ENCODE data around the gene AK8. TPM values are rescaled to one million over a fixed set of nuclear protein-coding genes. Genes with fewer than 3 reads are reported as not detected.

Gene AK8
- total and polyA plus RNA-seq, 2 of the 4 experiments (the other 2 are of a cell fraction): under 0.01 to 0.09 TPM

- dilution Hi-C loops (cut with HindIII; ENCODE audit: low sequenced_read_pairs, unreplicated experiment) (no loop called here), in situ Hi-C loops (cut with MboI; ENCODE audit: low sequenced_read_pairs) (no loop called here), intact Hi-C loops (cut with micrococcal nuclease) (no loop called here)
- no peak overlapping the region for H2BK120ac ChIP-seq (ENCODE audit: low read depth, low read length)
- no peak overlapping the region for H3K23ac ChIP-seq (ENCODE audit: low read depth, low read length)
- H3K27ac ChIP-seq (ENCODE audit: insufficient read depth, low read length): no peak overlapping the region
- no peak overlapping the region for H2AK9ac ChIP-seq (replicated peaks; ENCODE audit: low read depth, low read length, poor library complexity)
- H3K36me3 ChIP-seq (ENCODE audit: control insufficient read depth, insufficient read depth, low read length): no peaks in the 10 kb centered on the region
- H4K8ac ChIP-seq (ENCODE audit: low read depth in 2 of 2, low read length in 2 of 2): no peak overlapping the region
- no peak overlapping the region for H3K4ac ChIP-seq (ENCODE audit: low read depth, low read length)
- DNase-seq: no peak
- no peak overlapping the region for H2BK5ac ChIP-seq (ENCODE audit: low read depth, low read length, poor library complexity, severe bottlenecking)
- no peak overlapping the region for H3K9ac ChIP-seq (ENCODE audit: low read depth, low read length)
- no peak overlapping the region for H4K91ac ChIP-seq (ENCODE audit: insufficient read depth, low read depth, low read length)
- peaks cover 45% of the 10 kb centered on the region for H3K27me3 ChIP-seq (ENCODE audit: control insufficient read depth, insufficient read depth, low read length)
- no peaks in the 10 kb centered on the region for H3K9me1 ChIP-seq (ENCODE audit: insufficient read depth, low read length)
- TF ChIP-seq ELK1 (IDR thresholded peaks at IDR 0.05; ENCODE audit: borderline replicate concordance, low read depth, low read length) (no peak), USF2 (IDR thresholded peaks at IDR 0.05; ENCODE audit: low read depth, low read length) (no peak), POLR2A (IDR thresholded peaks at IDR 0.05; ENCODE audit: low read depth, low read length) (no peak), CEBPB (IDR thresholded peaks at IDR 0.05; ENCODE audit: low read depth, low read length) (no peak), RCOR1 (IDR thresholded peaks at IDR 0.05; ENCODE audit: insufficient replicate concordance, low read length) (no peak), MAZ (IDR thresholded peaks at IDR 0.05; ENCODE audit: borderline replicate concordance, low read depth, low read length) (no peak), RAD21 (IDR thresholded peaks at IDR 0.05; ENCODE audit: low read length) (no peak), BHLHE40 (IDR thresholded peaks at IDR 0.05; ENCODE audit: low read depth, low read length) (no peak), FOS (IDR thresholded peaks at IDR 0.05; ENCODE audit: low read depth, low read length) (no peak)
- no peaks in the 10 kb centered on the region for H4K20me1 ChIP-seq (ENCODE audit: insufficient read depth, low read length)
- H2AK5ac ChIP-seq (ENCODE audit: low read depth, low read length): no peak overlapping the region
- H3K9me3 ChIP-seq (ENCODE audit: control insufficient read depth, insufficient read depth, low read length): no peaks in the 10 kb centered on the region
- no peak overlapping the region for H3K56ac ChIP-seq (ENCODE audit: extremely low read depth, insufficient read depth, low read length)
- no peaks in the 10 kb centered on the region for H3K79me1 ChIP-seq (ENCODE audit: low read depth in 1 of 2, low read length in 2 of 2)
- CTCF ChIA-PET: interaction anchor here (0.7 kb wide), 1 partner anchor 10 kb away, joined by 3 read pairs; no protein-coding TSS in a partner anchor
- H4K5ac ChIP-seq (ENCODE audit: low read depth, low read length): no peak overlapping the region
- H2AFZ ChIP-seq (replicated peaks; ENCODE audit: low read length, poor library complexity): no peak overlapping the region
- no peak overlapping the region for H3K4me2 ChIP-seq (ENCODE audit: low read depth, low read length)
- H3K4me3 ChIP-seq (ENCODE audit: insufficient read depth, low read depth, low read length): no peak overlapping the region
- no peak overlapping the region for H2BK20ac ChIP-seq (ENCODE audit: low read depth, low read length)
- H2BK15ac ChIP-seq (ENCODE audit: low read depth, low read length): no peak overlapping the region
- POLR2A ChIA-PET (ENCODE audit: unreplicated experiment): no interaction called here
- H3K14ac ChIP-seq (replicated peaks; ENCODE audit: low read depth, low read length): no peak overlapping the region
- no peak overlapping the region for H3K18ac ChIP-seq (ENCODE audit: low read depth, low read length)
- BruUV-seq (replicated peaks): no TSS peak
- 100% methylated on average over 1 of the region's 3 CpGs; no CpG with 5 or more reads in 1 of the 2 experiments for WGBS, 2 experiments (ENCODE audit: extremely low coverage in 2 of 2, insufficient read length in 1 of 2)
- peaks cover 8% of the 10 kb centered on the region; the same call in 1 of the 2 replicates for H3K4me1 ChIP-seq (ENCODE audit: control insufficient read depth, insufficient read depth, low read length)
- no peak for ATAC-seq (ENCODE audit: low read depth)
Measured at GRCh38 chr9:132861666-132862065, 16.4 kb downstream of the AK8 start.

All from IMR-90 (cell line).